ENCODE data around the gene CCER1. TPM values are rescaled to one million over a fixed set of nuclear protein-coding genes. Genes with fewer than 3 reads are reported as not detected.

CCER1 gene
- total RNA-seq, 2 experiments from 2014 or later, result not detected

- Histone ChIP-seq H3K36me3 (ENCODE audit: insufficient read depth, low read length) (no peaks in the 10 kb centered on the region), H3K9me3 (ENCODE audit: control insufficient read depth in 1 of 2, insufficient read depth in 1 of 2, low read length in 2 of 2) (no peaks in the 10 kb centered on the region), H3K4me3 (ENCODE audit: low read length) (no peak overlapping the region), H3K27me3 (ENCODE audit: control insufficient read depth in 1 of 2, insufficient read depth in 2 of 2, low read length in 2 of 2) (no peaks in the 10 kb centered on the region), H3K4me1 (ENCODE audit: insufficient read depth, low read length) (no peaks in the 10 kb centered on the region), H3K27ac (ENCODE audit: low read depth in 1 of 2, low read length in 2 of 2) (no peak overlapping the region)
- Mint-ChIP-seq H3K36me3 (ENCODE audit: low read depth) (no peaks in the 10 kb centered on the region), H3K27me3 (peaks cover 7% of the 10 kb centered on the region), H3K9me3 (no peaks in the 10 kb centered on the region), H3K27ac (no peak overlapping the region), H3K4me1 (ENCODE audit: low read depth) (no peaks in the 10 kb centered on the region), H3K4me3 (no peak overlapping the region)
- POLR2A ChIA-PET, result no interaction called here
- intact Hi-C loops (cut with DNase I, micrococcal nuclease), result loop anchor here in 1 of 2 experiments (10.0 kb wide), 1 partner anchor 377 kb away; no protein-coding TSS in a partner anchor
- no peak for TF ChIP-seq CTCF (IDR thresholded peaks at IDR 0.05)
- no peak for ATAC-seq (ENCODE audit: poor library complexity)
- DNase-seq, result peak in 3 of 14 experiments; percentile 8 to 14 (median 9)
- CTCF ChIA-PET, result no interaction called here
Measured at GRCh38 chr12:90978117-90978770, 23.3 kb upstream of the CCER1 start.

- no peak for TF ChIP-seq CTCF (IDR thresholded peaks at IDR 0.05)
- Mint-ChIP-seq H3K4me1 (ENCODE audit: low read depth) (no peaks in the 10 kb centered on the region), H3K27me3 (peaks cover 7% of the 10 kb centered on the region), H3K36me3 (ENCODE audit: low read depth) (no peaks in the 10 kb centered on the region), H3K4me3 (no peak overlapping the region), H3K27ac (no peak overlapping the region), H3K9me3 (no peaks in the 10 kb centered on the region)
- POLR2A ChIA-PET, result no interaction called here
- CTCF ChIA-PET, result no interaction called here
- ATAC-seq (ENCODE audit: poor library complexity), result no peak
- intact Hi-C loops (cut with DNase I, micrococcal nuclease), result loop anchor here in 1 of 2 experiments (10.0 kb wide), 1 partner anchor 378 kb away; no protein-coding TSS in a partner anchor
- Histone ChIP-seq H3K9me3 (ENCODE audit: control insufficient read depth in 1 of 2, insufficient read depth in 1 of 2, low read length in 2 of 2) (no peaks in the 10 kb centered on the region), H3K36me3 (ENCODE audit: insufficient read depth, low read length) (no peaks in the 10 kb centered on the region), H3K27me3 (ENCODE audit: control insufficient read depth in 1 of 2, insufficient read depth in 2 of 2, low read length in 2 of 2) (no peaks in the 10 kb centered on the region), H3K4me1 (ENCODE audit: insufficient read depth, low read length) (no peaks in the 10 kb centered on the region), H3K4me3 (ENCODE audit: low read length) (no peak overlapping the region), H3K27ac (ENCODE audit: low read depth in 1 of 2, low read length in 2 of 2) (no peak overlapping the region)
- DNase-seq, result no peak
Measured at GRCh38 chr12:90977224-90977623, 22.2 kb upstream of the CCER1 start.

GRCh38 chr12:90974286-90974685 lies 19.3 kb upstream of the CCER1 start:
- Histone ChIP-seq H3K4me1 (ENCODE audit: insufficient read depth, low read length) (no peaks in the 10 kb centered on the region), H3K27me3 (ENCODE audit: control insufficient read depth in 1 of 2, insufficient read depth in 2 of 2, low read length in 2 of 2) (no peaks in the 10 kb centered on the region), H3K27ac (ENCODE audit: low read depth in 1 of 2, low read length in 2 of 2) (no peak overlapping the region), H3K36me3 (ENCODE audit: insufficient read depth, low read length) (no peaks in the 10 kb centered on the region), H3K9me3 (ENCODE audit: control insufficient read depth in 1 of 2, insufficient read depth in 1 of 2, low read length in 2 of 2) (no peaks in the 10 kb centered on the region), H3K4me3 (ENCODE audit: low read length) (no peak overlapping the region)
- ChIA-PET CTCF (no interaction called here), POLR2A (no interaction called here)
- no peaks in the 10 kb centered on the region for H3K36me3 Mint-ChIP-seq (ENCODE audit: low read depth)
- DNase-seq (no peak), ATAC-seq (ENCODE audit: poor library complexity) (no peak)
- H3K27me3 Mint-ChIP-seq, result peaks cover 7% of the 10 kb centered on the region
- no peak for TF ChIP-seq CTCF (IDR thresholded peaks at IDR 0.05)
- no peaks in the 10 kb centered on the region for H3K4me1 Mint-ChIP-seq (ENCODE audit: low read depth)
- H3K4me3 Mint-ChIP-seq, result no peak overlapping the region
- H3K27ac Mint-ChIP-seq, result no peak overlapping the region
- intact Hi-C loops (cut with DNase I, micrococcal nuclease), result loop anchor here in 1 of 2 experiments (10.0 kb wide), 1 partner anchor 381 kb away; no protein-coding TSS in a partner anchor
- H3K9me3 Mint-ChIP-seq, result no peaks in the 10 kb centered on the region

Data from CD4-positive, alpha-beta T cell (primary cell).